ENCODE measurements around the gene LZTS3. TPM values are rescaled to one million over a fixed set of nuclear protein-coding genes. Genes with fewer than 3 reads are reported as not detected.
"Not testable (repeated sequence)": the region's sequence is repeated elsewhere in the genome, so short reads cannot be mapped to it uniquely, and the experiment has no call there.

The LZTS3 gene
- total and polyA plus RNA-seq, 10 donors = 0.64 to 5.5 (median 1.8) TPM

DNA sequence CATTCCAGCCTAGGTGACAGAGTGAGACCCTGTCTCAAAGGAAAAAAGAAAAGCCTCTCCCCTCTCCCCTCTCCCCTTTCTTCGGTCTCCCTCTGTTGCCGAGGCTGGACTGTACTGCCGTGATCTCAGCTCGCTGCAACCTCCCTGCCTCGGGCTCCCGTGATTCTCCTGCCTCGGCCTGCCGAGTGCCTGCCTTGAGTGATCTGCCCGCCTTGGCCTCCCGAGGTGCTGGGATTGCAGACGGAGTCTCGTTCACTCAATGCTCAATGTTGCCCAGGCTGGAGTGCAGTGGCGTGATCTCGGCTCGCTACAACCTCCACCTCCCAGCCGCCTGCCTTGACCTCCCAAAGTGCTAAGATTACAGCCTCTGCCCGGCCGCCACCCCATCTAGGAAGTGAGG lies 49.2 kb downstream of the LZTS3 start:
- WGBS, 5 donors = 94 to 99% (median 98%) methylated on average over 14 to 16 of the region's 18 CpGs
- peak in 1 of 3 donors; percentile 22 for TF ChIP-seq POLR2AphosphoS5 (IDR thresholded peaks at IDR 0.05)
- Histone ChIP-seq H3K4me1 (peaks cover 0 to 30% (median 5%) of the 10 kb centered on the region in 6 donors), H3K9me3 (peaks cover 0 to 34% (median 12%) of the 10 kb centered on the region in 8 donors), H3K36me3 (peaks cover 0 to 63% (median 19%) of the 10 kb centered on the region in 6 donors)
- intact Hi-C loops (cut with DNase I; ENCODE audit: low total_unique reads); H3K27me3 ChIP-seq (replicated peaks in 1 of 7); DNase-seq; H3K4me3 ChIP-seq; H3K27ac ChIP-seq: not testable (repeated sequence)

GRCh38 chr20:3123542-3123941 lies 49.8 kb downstream of the LZTS3 start:
- peaks cover 0 to 34% (median 12%) of the 10 kb centered on the region in 8 donors for H3K9me3 ChIP-seq
- H3K27ac ChIP-seq = no peak overlapping the region
- WGBS, 5 donors = 63 to 89% (median 78%) methylated on average over 1 of the region's 1 CpG
- peaks cover 0 to 61% (median 19%) of the 10 kb centered on the region in 6 donors for H3K36me3 ChIP-seq
- intact Hi-C loops (cut with DNase I; ENCODE audit: low total_unique reads) = no loop called here
- H3K4me3 ChIP-seq = no peak overlapping the region
- H3K4me1 ChIP-seq = peaks cover 0 to 32% (median 5%) of the 10 kb centered on the region in 6 donors
- DNase-seq = no peak
- H3K27me3 ChIP-seq (replicated peaks in 1 of 7) = no peaks in the 10 kb centered on the region
- TF ChIP-seq CTCF (IDR thresholded peaks at IDR 0.05 in 8 of 11, conservative IDR thresholded peaks at IDR 0.05 in 3 of 11) (no peak), POLR2AphosphoS5 (IDR thresholded peaks at IDR 0.05) (no peak), POLR2A (IDR thresholded peaks at IDR 0.05) (no peak)

- Histone ChIP-seq H3K9me3 (peaks cover 0 to 34% (median 12%) of the 10 kb centered on the region in 8 donors), H3K4me1 (peaks cover 0 to 46% (median 10%) of the 10 kb centered on the region in 6 donors), H3K27ac (peak overlapping the region in 3 of 8 donors; percentile 9 to 69 (median 34)), H3K4me3 (no peak overlapping the region), H3K27me3 (replicated peaks in 1 of 7) (no peaks in the 10 kb centered on the region), H3K36me3 (peaks cover 0 to 61% (median 19%) of the 10 kb centered on the region in 6 donors)
- no peak for TF ChIP-seq POLR2AphosphoS5 (IDR thresholded peaks at IDR 0.05)
- TF ChIP-seq CTCF (IDR thresholded peaks at IDR 0.05 in 8 of 11, conservative IDR thresholded peaks at IDR 0.05 in 3 of 11) = no peak
- TF ChIP-seq POLR2A (IDR thresholded peaks at IDR 0.05) = no peak
- DNase-seq = no peak
- 90 to 94% (median 92%) methylated on average over 12 of the region's 12 CpGs for WGBS, 5 donors
- intact Hi-C loops (cut with DNase I; ENCODE audit: low total_unique reads) = no loop called here
Measured at GRCh38 chr20:3121955-3122610, 51.3 kb downstream of the LZTS3 start.

DNA sequence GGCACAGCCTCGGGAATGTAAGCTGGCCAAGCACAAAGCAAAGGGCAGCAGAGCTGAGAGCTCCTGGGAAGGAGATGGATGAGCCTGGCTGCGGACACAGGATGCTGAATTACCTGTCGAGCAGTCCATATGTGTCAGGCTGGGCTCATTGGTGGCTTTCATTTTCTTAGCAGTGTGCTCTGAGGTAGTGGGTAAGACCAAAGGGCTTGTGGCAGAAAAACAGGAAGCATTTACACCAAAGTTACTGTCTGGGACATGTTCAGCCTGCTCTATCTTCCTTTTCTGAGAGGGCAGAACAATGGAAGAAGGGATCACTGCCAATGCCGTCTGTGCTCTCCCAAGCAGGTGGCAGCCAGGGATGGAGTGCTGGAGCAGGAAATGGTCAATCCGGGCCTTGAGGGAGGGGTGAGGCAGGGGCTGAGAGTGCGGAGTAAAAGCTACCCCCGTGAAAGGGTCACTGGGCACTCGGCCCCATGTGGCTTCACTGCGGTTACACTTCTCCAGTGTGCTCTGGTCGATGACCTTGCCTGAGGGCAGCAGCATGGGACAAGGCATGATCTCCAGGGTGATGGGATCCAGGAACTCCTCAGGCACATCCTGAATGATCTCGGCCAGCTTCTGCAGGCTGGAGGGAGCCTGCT lies 52.0 kb downstream of the LZTS3 start:
- TF ChIP-seq POLR2A (IDR thresholded peaks at IDR 0.05) (no peak), CTCF (IDR thresholded peaks at IDR 0.05 in 8 of 11, conservative IDR thresholded peaks at IDR 0.05 in 3 of 11) (no peak), POLR2AphosphoS5 (IDR thresholded peaks at IDR 0.05) (no peak)
- Histone ChIP-seq H3K36me3 (peaks cover 0 to 64% (median 19%) of the 10 kb centered on the region in 6 donors), H3K9me3 (peaks cover 0 to 34% (median 12%) of the 10 kb centered on the region in 8 donors), H3K27ac (peak overlapping the region in 5 of 8 donors; percentile 9 to 69 (median 34)), H3K27me3 (replicated peaks in 1 of 7) (no peaks in the 10 kb centered on the region), H3K4me3 (no peak overlapping the region), H3K4me1 (peaks cover 0 to 46% (median 10%) of the 10 kb centered on the region in 6 donors)
- DNase-seq = no peak
- 52 to 64% (median 56%) methylated on average over 10 to 11 of the region's 11 CpGs for WGBS, 5 donors
- intact Hi-C loops (cut with DNase I; ENCODE audit: low total_unique reads) = no loop called here

Data from spleen (tissue), 11 donors.